ENCODE measurements around the gene PARP16. TPM values are rescaled to one million over a fixed set of nuclear protein-coding genes. Genes with fewer than 3 reads are reported as not detected.

PARP16 gene, protein sequence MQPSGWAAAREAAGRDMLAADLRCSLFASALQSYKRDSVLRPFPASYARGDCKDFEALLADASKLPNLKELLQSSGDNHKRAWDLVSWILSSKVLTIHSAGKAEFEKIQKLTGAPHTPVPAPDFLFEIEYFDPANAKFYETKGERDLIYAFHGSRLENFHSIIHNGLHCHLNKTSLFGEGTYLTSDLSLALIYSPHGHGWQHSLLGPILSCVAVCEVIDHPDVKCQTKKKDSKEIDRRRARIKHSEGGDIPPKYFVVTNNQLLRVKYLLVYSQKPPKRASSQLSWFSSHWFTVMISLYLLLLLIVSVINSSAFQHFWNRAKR
- 10 to 100 TPM; 17.1 to 28.3 (median 17.4) TPM for polyA plus RNA-seq

DNA sequence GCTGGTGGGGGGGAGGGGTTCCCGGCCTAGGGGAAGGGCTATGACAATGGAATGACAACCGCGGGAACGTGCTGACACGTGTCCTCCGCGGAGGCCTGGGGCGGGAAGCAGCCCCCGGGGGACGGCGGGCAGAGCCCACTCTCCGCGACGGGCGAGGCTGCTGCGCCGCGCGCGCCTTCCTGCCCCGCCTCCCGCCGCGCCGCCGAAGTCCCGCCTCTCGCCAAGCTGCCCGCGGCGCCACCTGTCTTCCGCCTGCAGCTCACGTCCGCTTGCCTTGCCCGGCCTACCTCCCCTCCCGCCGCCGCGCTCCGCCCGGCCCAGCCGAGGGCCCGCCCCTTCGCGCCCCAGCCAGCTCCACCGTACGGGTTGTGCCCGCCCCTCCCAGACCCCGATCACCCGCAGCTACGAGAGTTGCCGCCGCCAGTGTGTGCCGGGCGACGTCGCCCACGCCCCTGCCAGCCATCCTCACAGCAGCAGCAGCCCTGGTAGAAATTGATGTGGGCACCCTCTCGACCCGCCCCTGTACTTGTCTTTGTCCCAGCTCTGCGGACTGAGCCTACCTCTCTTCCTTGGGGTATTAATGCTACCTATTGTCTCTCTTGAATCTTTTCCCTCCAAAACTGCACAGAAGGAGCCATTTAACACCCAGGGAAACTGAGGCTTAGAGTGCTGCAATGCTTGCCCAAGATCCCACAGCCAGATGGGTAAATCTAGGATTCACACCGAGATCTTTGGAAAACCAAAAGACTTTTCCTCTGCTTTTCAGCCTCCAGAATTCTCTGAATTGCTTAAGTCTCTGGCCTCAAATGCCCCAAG, at the start of gene PARP16:
TSS of gene PARP16 (minus strand) at position 180 of the 816 bp plus-strand sequence. CDS start 457 bp downstream, outside the sequence.
- Mint-ChIP-seq H3K27me3 (ENCODE audit: low read depth in 3 of 3) (peaks cover 0 to 8% (median 0%) of the 10 kb centered on the region in 3 donors), H3K9me3 (no peaks in the 10 kb centered on the region), H3K4me3 (peak within 1 kb of the TSS; percentile 76 to 88 (median 87)), H3K36me3 (peaks cover 0 to 8% (median 0%) of the 10 kb centered on the region in 3 donors), H3K27ac (peak within 1 kb of the TSS; percentile 87 to 98 (median 94)), H3K4me1 (peaks cover 27 to 38% of the 10 kb centered on the region in 2 donors)
- DNase-seq, result peak; percentile 92 to 94 (median 93)

DNA sequence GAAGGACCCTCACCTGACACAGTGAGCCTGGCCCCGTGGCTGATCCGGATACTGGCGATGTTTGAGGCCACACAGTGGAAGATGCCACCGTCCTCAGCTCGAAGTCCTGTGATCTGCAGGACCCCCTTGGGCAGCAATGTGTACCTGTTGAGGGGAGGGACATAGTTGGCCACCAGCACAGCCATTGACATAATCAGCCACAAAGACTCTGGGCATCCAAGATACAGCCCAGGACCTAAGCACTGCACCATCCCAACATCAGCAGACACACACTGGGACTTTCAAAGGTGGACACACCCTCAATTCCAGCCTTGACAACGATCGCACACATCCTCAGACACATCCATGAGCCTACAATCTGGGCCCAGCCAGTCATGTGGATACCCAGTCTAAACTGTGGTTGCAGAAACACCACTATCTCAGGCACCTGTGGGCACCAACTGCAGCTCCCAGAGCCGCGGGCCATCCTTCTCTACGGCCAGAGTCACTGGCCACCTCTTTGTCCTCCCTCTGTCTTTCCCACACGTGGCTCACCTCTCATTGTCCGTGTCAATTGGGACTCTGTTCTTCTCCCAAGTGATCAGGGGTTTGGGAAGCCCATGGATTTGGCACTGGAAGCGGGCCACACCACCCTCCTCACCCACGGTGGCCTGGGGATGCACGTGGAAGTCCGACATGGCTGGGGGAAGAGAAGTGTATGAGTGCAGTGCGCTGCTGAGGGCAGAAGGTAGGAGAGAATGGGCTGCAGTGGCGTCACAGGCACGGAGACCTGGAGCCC, 48.8 kb upstream of the PARP16 start:
- DNase-seq, result no peak
- Mint-ChIP-seq H3K27ac (no peak overlapping the region), H3K4me1 (no peaks in the 10 kb centered on the region), H3K27me3 (ENCODE audit: low read depth in 3 of 3) (peaks cover 0 to 2% (median 0%) of the 10 kb centered on the region in 3 donors), H3K4me3 (no peak overlapping the region), H3K36me3 (no peaks in the 10 kb centered on the region), H3K9me3 (no peaks in the 10 kb centered on the region)

DNA sequence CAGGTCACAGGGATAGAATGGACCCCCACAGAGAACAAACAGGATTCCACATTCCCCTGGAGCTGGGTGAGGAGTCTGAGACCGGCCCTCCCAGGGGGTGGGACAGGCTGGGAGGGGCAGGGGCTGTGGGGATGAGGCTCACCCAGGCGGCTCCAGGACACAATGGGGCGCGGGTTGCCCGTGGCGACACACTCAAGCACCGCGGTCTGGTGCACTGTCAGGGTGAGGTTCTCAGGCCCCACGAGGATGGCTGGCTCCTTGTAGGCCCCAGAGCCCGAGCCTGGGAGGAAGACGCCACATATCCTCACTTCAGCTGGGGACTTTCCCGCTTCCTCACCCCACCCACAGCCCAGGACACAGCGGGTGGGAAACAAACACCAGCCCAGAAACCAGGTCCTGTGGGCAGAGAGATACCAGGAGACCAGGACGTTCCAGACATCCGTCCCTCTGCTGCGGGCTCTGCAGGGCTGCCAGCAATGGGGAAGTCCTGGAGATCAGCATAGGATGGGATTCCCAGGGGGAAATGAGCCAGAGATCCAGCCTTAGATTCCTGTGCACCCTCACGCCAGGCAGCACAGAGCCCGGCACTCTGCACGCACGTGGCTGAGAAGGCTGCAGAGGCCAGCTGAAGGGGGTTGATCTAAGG, 48.0 kb upstream of the PARP16 start:
- DNase-seq, result no peak
- peaks cover 0 to 2% (median 0%) of the 10 kb centered on the region in 3 donors for H3K27me3 Mint-ChIP-seq (ENCODE audit: low read depth in 3 of 3)
- no peaks in the 10 kb centered on the region for H3K4me1 Mint-ChIP-seq
- no peak overlapping the region for H3K27ac Mint-ChIP-seq
- H3K4me3 Mint-ChIP-seq, result no peak overlapping the region
- H3K9me3 Mint-ChIP-seq, result no peaks in the 10 kb centered on the region
- H3K36me3 Mint-ChIP-seq, result no peaks in the 10 kb centered on the region

DNA sequence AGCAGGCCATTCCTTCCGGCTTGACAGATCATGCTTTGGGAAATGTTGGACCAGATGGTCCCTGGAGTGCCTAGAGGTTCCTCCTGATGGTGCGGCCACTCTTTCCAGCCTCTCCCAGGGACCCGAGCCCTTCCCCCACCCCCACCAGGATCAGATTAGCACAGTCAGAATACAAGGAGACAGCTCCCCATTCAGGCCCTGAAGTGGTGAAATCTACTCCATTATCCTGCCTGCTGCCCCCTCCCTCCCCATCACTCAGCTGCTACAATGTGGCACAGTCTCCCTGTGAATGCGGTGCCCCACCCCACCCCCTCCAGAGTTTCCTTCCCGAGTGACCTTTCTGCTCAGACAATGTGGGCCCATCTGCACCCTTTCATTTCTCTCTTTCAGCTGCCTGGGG, 47.2 kb upstream of the PARP16 start:
- Mint-ChIP-seq H3K36me3 (no peaks in the 10 kb centered on the region), H3K4me3 (no peak overlapping the region), H3K27me3 (ENCODE audit: low read depth in 3 of 3) (peaks cover 0 to 2% (median 0%) of the 10 kb centered on the region in 3 donors), H3K27ac (no peak overlapping the region), H3K4me1 (no peaks in the 10 kb centered on the region), H3K9me3 (no peaks in the 10 kb centered on the region)
- no peak for DNase-seq

DNA sequence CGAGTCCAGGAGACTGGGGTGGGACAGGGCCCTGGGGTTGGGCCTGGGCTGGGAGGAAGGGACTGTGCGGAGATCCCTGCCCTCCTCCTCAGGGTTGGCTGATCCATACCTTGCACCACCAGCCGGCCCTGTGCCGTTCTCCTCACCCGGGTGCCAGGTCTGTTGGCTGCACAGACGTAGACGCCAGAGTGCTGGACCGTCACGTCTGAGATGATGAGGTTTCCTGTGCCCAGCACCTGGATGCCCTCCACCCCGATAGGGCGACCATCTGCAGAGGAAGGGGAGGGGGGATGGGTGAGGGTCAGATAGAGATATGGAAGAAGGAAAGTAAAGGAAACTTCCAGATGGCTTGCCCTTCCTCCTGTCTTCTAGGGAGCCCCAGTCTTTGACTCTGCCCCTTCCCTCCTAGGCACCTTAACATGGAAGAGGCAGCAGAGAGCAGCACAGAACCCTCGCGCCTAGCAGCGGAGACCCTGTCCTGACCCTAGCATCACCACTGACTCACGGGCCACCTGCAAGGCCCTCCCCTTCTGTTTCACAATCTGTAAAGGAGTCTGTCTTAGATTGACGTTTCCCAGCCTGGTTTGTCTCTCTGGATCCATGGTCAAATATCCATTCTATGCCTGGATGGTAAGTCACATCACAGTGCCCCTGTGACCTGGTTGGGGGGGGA, 46.6 kb upstream of the PARP16 start:
- no peak overlapping the region for H3K4me3 Mint-ChIP-seq
- no peaks in the 10 kb centered on the region for H3K4me1 Mint-ChIP-seq
- no peaks in the 10 kb centered on the region for H3K36me3 Mint-ChIP-seq
- peaks cover 0 to 2% (median 0%) of the 10 kb centered on the region in 3 donors for H3K27me3 Mint-ChIP-seq (ENCODE audit: low read depth in 3 of 3)
- H3K27ac Mint-ChIP-seq, result no peak overlapping the region
- no peak for DNase-seq
- no peaks in the 10 kb centered on the region for H3K9me3 Mint-ChIP-seq

DNA sequence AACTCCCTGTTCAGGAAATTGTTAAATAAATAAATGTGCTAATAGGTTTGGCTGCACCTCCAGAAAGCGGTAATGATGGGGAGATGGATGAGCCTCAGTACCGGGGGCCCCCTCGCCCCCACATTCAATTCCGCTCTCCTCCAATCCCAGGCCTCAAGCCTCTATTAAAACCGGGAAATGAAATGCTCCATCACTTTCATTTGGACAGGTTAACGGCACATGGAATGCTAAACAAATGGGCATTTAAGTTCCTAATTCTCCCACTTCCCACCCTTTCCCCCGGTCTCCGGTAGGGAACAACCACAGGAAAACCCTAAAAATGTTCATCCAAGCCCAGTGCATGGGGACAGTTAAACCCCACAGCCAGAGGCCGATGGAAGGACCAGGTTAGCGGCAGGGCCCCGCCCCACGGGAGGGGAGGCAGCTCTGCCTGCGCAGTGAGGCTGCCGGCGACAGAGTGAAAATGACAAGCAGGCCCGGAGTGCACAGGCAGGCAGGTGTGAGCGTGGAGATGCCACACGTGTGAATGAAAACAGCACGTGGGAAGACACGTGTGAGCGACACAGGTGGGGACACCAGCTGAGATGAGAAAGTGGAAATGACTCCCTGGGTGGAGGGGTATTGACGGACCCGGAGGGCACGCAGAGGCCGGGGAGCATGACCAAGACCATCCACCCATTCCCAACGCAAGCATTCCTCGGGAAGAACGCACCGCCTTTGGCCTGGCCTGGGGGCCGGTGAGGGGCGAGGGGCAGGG, 45.9 kb upstream of the PARP16 start:
- H3K27me3 Mint-ChIP-seq (ENCODE audit: low read depth in 3 of 3), result peaks cover 0 to 2% (median 0%) of the 10 kb centered on the region in 3 donors
- H3K4me3 Mint-ChIP-seq, result no peak overlapping the region
- H3K36me3 Mint-ChIP-seq, result no peaks in the 10 kb centered on the region
- no peak for DNase-seq
- H3K4me1 Mint-ChIP-seq, result no peaks in the 10 kb centered on the region
- H3K27ac Mint-ChIP-seq, result no peak overlapping the region
- no peaks in the 10 kb centered on the region for H3K9me3 Mint-ChIP-seq

DNA sequence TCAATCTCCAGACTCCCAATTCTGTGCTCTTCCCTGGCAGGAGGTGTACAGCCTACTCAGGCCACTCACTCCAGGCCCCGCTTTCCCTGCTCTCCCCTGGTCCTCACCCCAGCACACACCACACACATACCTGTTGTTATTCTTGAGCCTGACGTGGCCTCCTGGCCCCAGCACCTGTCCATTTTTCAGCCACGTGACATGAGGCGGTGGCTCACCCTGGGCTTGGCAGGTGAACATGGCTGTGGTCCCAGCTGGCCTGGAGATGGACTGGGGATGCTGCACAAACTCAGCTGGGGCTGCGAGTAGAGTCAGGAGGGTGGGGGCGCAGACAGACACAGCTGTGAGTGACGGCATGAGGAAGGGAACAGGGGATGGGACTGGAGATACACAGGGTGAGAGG, 45.1 kb upstream of the PARP16 start:
- H3K27ac Mint-ChIP-seq, result no peak overlapping the region
- no peaks in the 10 kb centered on the region for H3K9me3 Mint-ChIP-seq
- H3K36me3 Mint-ChIP-seq, result no peaks in the 10 kb centered on the region
- no peak for DNase-seq
- H3K27me3 Mint-ChIP-seq (ENCODE audit: low read depth in 3 of 3), result peaks cover 0 to 2% (median 0%) of the 10 kb centered on the region in 3 donors
- H3K4me1 Mint-ChIP-seq, result no peaks in the 10 kb centered on the region
- H3K4me3 Mint-ChIP-seq, result no peak overlapping the region

DNA sequence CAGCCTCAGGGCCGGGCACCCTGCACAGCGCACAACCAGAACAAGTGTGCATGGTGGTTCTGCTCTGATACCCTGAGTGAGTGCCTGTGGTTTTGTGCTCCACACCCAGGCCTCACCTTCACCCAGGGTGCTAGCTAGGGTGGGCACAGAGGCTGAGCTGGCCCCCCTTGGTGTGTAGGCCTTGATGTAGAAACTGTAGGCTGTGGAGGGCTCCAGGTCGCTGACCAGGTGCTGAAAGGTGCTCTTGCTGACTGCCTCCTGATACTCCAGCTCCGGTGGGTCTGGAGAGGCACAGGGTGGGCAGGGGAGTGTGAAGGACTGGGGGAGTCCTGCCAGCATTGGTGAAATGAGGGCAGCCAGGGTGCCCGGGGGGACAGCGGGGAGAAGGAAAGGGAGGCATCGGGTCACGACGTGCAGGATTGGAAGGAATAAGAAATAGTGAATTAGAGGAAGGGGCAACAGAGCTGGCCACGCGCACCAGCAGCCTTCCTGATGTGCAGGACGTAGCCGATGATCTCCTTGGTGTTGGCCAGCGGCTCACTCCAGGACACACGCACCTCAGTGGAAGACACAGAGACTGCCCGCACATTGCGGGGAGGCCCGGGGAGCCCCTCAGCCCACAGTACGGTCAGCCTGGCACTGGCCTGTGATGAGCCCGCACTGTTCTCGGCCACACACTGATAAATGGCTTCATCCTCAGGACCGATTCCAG, 44.4 kb upstream of the PARP16 start:
- H3K4me1 Mint-ChIP-seq, result no peaks in the 10 kb centered on the region

DNA sequence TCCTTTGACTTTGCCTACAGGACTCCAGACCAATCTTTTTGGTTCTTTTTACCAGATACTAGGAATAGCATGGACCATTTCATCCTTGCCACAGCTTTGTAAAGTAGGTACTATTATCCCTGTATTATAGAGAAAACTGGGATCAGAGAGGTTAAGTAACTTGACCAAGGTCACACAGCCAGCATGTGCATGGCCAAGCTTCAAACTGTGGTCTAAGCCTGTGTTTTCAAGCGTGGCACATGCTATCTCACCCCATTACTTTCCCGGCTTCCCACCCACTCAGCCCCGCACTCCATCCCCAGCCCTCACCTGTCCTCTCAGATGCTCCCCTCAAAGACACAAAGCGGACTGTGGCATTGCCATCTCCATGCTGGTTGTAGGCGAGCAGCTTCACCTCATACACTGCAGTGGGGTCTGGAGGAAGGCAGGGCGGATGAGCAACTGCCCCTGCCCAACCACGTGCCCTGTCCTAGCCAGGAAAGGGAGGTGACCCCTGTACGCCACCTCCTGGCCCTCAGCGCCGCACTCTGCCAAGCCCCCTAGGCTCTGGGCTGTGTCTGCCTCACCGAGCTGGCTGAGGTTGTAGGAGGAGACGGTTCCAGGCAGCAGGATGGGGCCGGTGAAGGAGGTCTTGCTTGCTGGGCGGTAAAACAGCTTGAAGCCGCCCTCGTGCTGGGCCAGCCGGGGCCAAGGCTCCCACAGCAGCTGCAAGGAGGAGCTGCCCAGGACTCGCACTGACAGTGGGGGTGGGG, 43.5 kb upstream of the PARP16 start:
- no peak for DNase-seq
- Mint-ChIP-seq H3K9me3 (no peaks in the 10 kb centered on the region), H3K36me3 (no peaks in the 10 kb centered on the region), H3K27me3 (ENCODE audit: low read depth in 3 of 3) (peaks cover 0 to 2% (median 0%) of the 10 kb centered on the region in 3 donors), H3K27ac (no peak overlapping the region), H3K4me1 (no peaks in the 10 kb centered on the region), H3K4me3 (no peak overlapping the region)

More for the DNA sequence above, 44.4 kb upstream of the PARP16 start:
- no peak for DNase-seq
- no peaks in the 10 kb centered on the region for H3K9me3 Mint-ChIP-seq
- H3K4me3 Mint-ChIP-seq, result no peak overlapping the region
- peaks cover 0 to 2% (median 0%) of the 10 kb centered on the region in 3 donors for H3K27me3 Mint-ChIP-seq (ENCODE audit: low read depth in 3 of 3)
- no peaks in the 10 kb centered on the region for H3K36me3 Mint-ChIP-seq
- no peak overlapping the region for H3K27ac Mint-ChIP-seq

DNA sequence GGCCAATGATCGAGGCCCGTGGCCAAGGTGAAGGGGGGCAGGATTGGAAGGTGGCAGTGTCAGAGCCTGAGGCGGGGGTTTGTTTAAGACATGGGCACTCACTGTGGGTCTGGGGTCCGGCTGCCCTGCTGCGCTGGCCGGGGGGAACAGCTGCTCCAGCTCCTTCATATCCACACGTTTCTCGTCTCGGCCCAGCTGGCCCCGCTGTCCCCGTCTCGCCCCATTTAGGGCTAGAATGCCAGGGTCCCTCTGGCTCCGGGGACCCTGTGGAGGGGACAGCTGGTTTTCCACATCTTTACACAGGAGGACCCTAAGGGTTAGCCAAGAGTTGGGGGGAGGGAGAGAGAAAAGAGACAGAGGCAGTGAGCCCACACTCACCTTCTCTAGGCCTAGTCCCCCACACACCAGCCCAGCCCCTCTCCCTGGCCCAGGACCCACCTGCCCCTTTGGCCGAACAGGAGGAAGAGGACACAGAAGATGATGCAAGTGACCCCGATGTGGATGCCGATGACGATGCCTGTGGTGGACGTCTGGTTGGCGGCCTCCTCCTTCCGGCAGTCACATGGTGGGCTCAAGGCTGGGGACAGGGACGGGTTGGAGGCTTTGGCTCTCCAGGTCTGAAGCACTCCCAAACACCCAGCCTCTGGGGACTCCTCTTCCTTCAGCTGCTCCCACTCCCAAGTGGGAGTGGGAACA, 42.8 kb upstream of the PARP16 start:
- Mint-ChIP-seq H3K27me3 (ENCODE audit: low read depth in 3 of 3) (peaks cover 0 to 2% (median 0%) of the 10 kb centered on the region in 3 donors), H3K9me3 (no peaks in the 10 kb centered on the region), H3K27ac (no peak overlapping the region), H3K4me1 (no peaks in the 10 kb centered on the region), H3K4me3 (no peak overlapping the region), H3K36me3 (no peaks in the 10 kb centered on the region)
- no peak for DNase-seq
